ENCODE results near the gene SOX4. TPM values are rescaled to one million over a fixed set of nuclear protein-coding genes. Genes with fewer than 3 reads are reported as not detected.

The SOX4 gene
- total RNA-seq, 4 donors from 2014 or later, result 10.9 to 16.7 (median 15.8) TPM

- 65% methylated on average over 3 of the region's 3 CpGs for WGBS
- TF ChIP-seq POLR2A (IDR thresholded peaks at IDR 0.05) (no peak), EP300 (IDR thresholded peaks at IDR 0.05) (no peak), CTCF (IDR thresholded peaks at IDR 0.05) (no peak), POLR2AphosphoS5 (IDR thresholded peaks at IDR 0.05) (no peak)
These were observed 5.6 kb downstream of the SOX4 start for GRCh38 chr6:21599051-21599696.

GRCh38 chr6:21601339-21601923, 7.9 kb downstream of the SOX4 start:
- no peaks in the 10 kb centered on the region for H3K27me3 ChIP-seq
- peaks cover 13% of the 10 kb centered on the region for H3K4me1 ChIP-seq
- TF ChIP-seq POLR2AphosphoS5 (IDR thresholded peaks at IDR 0.05) (no peak), CTCF (IDR thresholded peaks at IDR 0.05) (no peak), EP300 (IDR thresholded peaks at IDR 0.05) (no peak), POLR2A (IDR thresholded peaks at IDR 0.05) (no peak)
- no peaks in the 10 kb centered on the region for H3K36me3 ChIP-seq
- WGBS, result 98% methylated on average over 9 of the region's 9 CpGs
- H3K27ac ChIP-seq, result no peak overlapping the region
- H3K9me3 ChIP-seq, result no peaks in the 10 kb centered on the region
- H3K4me3 ChIP-seq, result no peak overlapping the region
- no peak for DNase-seq (ENCODE audit: low spot score in 2 of 2)

More at GRCh38 chr6:21599051-21599696, 5.6 kb downstream of the SOX4 start:
- no peak overlapping the region for H3K27ac ChIP-seq
- H3K4me3 ChIP-seq, result peak overlapping the region; percentile 67
- peaks cover 13% of the 10 kb centered on the region for H3K4me1 ChIP-seq
- no peak for DNase-seq (ENCODE audit: low spot score in 2 of 2)
- H3K9me3 ChIP-seq, result no peaks in the 10 kb centered on the region
- no peaks in the 10 kb centered on the region for H3K27me3 ChIP-seq
- no peaks in the 10 kb centered on the region for H3K36me3 ChIP-seq

GRCh38 chr6:21601932-21602390, 8.4 kb downstream of the SOX4 start:
- H3K4me1 ChIP-seq, result peaks cover 13% of the 10 kb centered on the region
- no peak overlapping the region for H3K4me3 ChIP-seq
- H3K27ac ChIP-seq, result no peak overlapping the region
- no peak for DNase-seq (ENCODE audit: low spot score in 2 of 2)
- 97% methylated on average over 19 of the region's 23 CpGs for WGBS
- TF ChIP-seq POLR2AphosphoS5 (IDR thresholded peaks at IDR 0.05) (no peak), CTCF (IDR thresholded peaks at IDR 0.05) (no peak), EP300 (IDR thresholded peaks at IDR 0.05) (no peak), POLR2A (IDR thresholded peaks at IDR 0.05) (no peak)
- H3K9me3 ChIP-seq, result no peaks in the 10 kb centered on the region
- H3K27me3 ChIP-seq, result no peaks in the 10 kb centered on the region
- H3K36me3 ChIP-seq, result no peaks in the 10 kb centered on the region

- Histone ChIP-seq H3K27ac (no peak overlapping the region), H3K36me3 (no peaks in the 10 kb centered on the region), H3K27me3 (no peaks in the 10 kb centered on the region), H3K9me3 (no peaks in the 10 kb centered on the region), H3K4me3 (no peak overlapping the region), H3K4me1 (peaks cover 7% of the 10 kb centered on the region)
- WGBS, result 53% methylated on average over 5 of the region's 5 CpGs
- TF ChIP-seq POLR2A (IDR thresholded peaks at IDR 0.05) (no peak), EP300 (IDR thresholded peaks at IDR 0.05) (no peak), CTCF (IDR thresholded peaks at IDR 0.05) (no peak), POLR2AphosphoS5 (IDR thresholded peaks at IDR 0.05) (no peak)
- no peak for DNase-seq (ENCODE audit: low spot score in 2 of 2)
These were observed 9.8 kb downstream of the SOX4 start for GRCh38 chr6:21603082-21603952.

- H3K4me3 ChIP-seq, result no peak overlapping the region
- no peak for DNase-seq (ENCODE audit: low spot score in 2 of 2)
- H3K4me1 ChIP-seq, result no peaks in the 10 kb centered on the region
- H3K36me3 ChIP-seq, result no peaks in the 10 kb centered on the region
- no peaks in the 10 kb centered on the region for H3K9me3 ChIP-seq
- 73% methylated on average over 3 of the region's 3 CpGs for WGBS
- H3K27me3 ChIP-seq, result no peaks in the 10 kb centered on the region
- H3K27ac ChIP-seq, result no peak overlapping the region
- TF ChIP-seq CTCF (IDR thresholded peaks at IDR 0.05) (no peak), POLR2A (IDR thresholded peaks at IDR 0.05) (no peak), POLR2AphosphoS5 (IDR thresholded peaks at IDR 0.05) (no peak), EP300 (IDR thresholded peaks at IDR 0.05) (no peak)
These were observed 10.5 kb downstream of the SOX4 start for GRCh38 chr6:21604081-21604480.
